Kidney epithelial cell (primary cell): ENCODE measurements around the gene FHOD3. TPM values are rescaled to one million over a fixed set of nuclear protein-coding genes. Genes with fewer than 3 reads are reported as not detected.

Experiments used
- DNase-seq: peaks from one replicate; pipeline ENCODE4 v3.0.0-alpha.2; 2010; ENCODE audit warnings: low read depth
- H3K27me3 ChIP-seq: 2 replicates; pipeline ENCODE4 v1.6.0; 2011; ENCODE audit warnings: low read length; ENCODE audit not compliant: control insufficient read depth, insufficient read depth
- H3K36me3 ChIP-seq: 2 replicates; pipeline ENCODE4 v1.5.1; 2011; ENCODE audit warnings: low read length; ENCODE audit not compliant: control insufficient read depth, insufficient read depth
- H3K4me3 ChIP-seq: 2 replicates; pipeline ENCODE4 v1.5.1; 2011; ENCODE audit warnings: low read depth, mild to moderate bottlenecking, control low read depth, low read length
- total RNA-seq: library from RNA; depleted of rRNA; stranded (reverse); fragments of >200 nt; gene quantifications from 2 replicates; pipeline ENCODE4 v1.2.3, GENCODE V29; 2015
- TF ChIP-seq, protein P1 (sequence below): IDR thresholded peaks from 2 replicates; pipeline ENCODE4 v1.5.1; 2011; ENCODE audit warnings: mild to moderate bottlenecking, moderate library complexity, low read length, control low read depth, inconsistent platforms; ENCODE audit not compliant: insufficient read depth, poor library complexity, severe bottlenecking

The FHOD3 gene
- total RNA-seq, 1 donor from 2014 or later = 47.2 TPM

DNA sequence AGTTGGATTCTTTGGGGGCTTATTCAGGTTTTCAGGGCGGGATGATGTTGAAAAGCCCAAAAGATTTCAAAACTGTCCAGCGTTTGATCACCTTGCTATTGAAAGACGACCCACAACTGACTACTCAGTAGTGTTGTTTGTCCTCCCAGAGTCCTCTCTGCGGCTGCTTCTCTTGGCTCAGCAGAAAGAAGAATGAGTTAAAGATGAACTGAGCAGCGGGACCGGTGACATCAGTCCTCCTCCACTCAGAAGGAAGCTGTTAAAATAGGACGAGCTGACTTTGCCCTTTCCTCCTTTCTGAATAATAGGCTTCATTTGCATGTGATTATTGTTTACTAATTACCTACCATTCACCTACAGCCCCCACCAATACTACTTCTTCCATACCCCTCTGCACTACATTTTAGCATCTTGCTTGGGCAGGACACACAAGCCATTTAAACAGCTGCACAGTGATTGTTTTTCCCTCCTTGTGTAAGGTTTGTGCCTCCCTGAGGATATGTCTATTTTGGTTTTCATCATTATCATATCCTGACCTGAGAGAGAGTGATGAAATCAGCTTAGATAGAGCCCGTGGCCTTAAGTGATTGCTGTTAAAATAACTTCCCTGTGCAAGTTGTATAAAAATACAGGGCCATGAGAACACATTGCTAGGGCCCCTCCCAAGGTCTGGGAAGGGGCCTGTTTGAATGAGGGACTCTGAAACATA, 261.8 kb downstream of the FHOD3 start:
- Histone ChIP-seq H3K4me3 (no peak overlapping the region), H3K36me3 (no peaks in the 10 kb centered on the region), H3K27me3 (no peaks in the 10 kb centered on the region)
- TF ChIP-seq, protein P1, sequence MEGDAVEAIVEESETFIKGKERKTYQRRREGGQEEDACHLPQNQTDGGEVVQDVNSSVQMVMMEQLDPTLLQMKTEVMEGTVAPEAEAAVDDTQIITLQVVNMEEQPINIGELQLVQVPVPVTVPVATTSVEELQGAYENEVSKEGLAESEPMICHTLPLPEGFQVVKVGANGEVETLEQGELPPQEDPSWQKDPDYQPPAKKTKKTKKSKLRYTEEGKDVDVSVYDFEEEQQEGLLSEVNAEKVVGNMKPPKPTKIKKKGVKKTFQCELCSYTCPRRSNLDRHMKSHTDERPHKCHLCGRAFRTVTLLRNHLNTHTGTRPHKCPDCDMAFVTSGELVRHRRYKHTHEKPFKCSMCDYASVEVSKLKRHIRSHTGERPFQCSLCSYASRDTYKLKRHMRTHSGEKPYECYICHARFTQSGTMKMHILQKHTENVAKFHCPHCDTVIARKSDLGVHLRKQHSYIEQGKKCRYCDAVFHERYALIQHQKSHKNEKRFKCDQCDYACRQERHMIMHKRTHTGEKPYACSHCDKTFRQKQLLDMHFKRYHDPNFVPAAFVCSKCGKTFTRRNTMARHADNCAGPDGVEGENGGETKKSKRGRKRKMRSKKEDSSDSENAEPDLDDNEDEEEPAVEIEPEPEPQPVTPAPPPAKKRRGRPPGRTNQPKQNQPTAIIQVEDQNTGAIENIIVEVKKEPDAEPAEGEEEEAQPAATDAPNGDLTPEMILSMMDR = no peak
- DNase-seq = no peak

GRCh38 chr18:36560187-36560586, 262.7 kb downstream of the FHOD3 start:
- H3K27me3 ChIP-seq = no peaks in the 10 kb centered on the region
- TF ChIP-seq, protein P1 = no peak
- no peak for DNase-seq
- H3K36me3 ChIP-seq = no peaks in the 10 kb centered on the region
- no peak overlapping the region for H3K4me3 ChIP-seq

GRCh38 chr18:36561046-36561445, 263.5 kb downstream of the FHOD3 start:
- DNase-seq = no peak
- TF ChIP-seq, protein P1 = no peak

GRCh38 chr18:36564841-36565240, 267.3 kb downstream of the FHOD3 start:
- DNase-seq = no peak
- no peaks in the 10 kb centered on the region for H3K36me3 ChIP-seq
- TF ChIP-seq, protein P1 = no peak
- H3K27me3 ChIP-seq = no peaks in the 10 kb centered on the region
- no peak overlapping the region for H3K4me3 ChIP-seq

More at GRCh38 chr18:36561046-36561445, 263.5 kb downstream of the FHOD3 start:
- Histone ChIP-seq H3K27me3 (no peaks in the 10 kb centered on the region), H3K36me3 (no peaks in the 10 kb centered on the region), H3K4me3 (no peak overlapping the region)

DNA sequence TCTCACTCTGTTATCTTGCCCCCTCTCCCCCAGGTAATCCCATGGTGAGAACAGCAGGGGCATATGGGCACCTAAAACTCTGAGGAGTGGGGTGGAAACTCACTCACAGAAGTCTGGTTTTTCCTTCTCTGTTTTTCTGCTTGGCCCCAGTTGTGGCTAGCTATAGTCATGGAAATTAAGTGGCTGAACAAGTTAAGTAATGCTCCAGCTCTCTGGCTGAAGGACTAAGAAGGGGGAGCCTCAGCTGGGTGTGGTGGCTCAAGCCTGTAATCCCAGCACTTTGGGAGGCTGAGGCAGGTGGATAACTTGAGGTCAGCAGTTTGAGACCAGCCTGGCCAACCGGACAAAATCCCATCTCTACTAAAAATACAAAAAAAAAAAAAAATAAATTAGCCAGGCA, 270.3 kb downstream of the FHOD3 start:
- TF ChIP-seq, protein P1 = no peak
- DNase-seq = no peak
- H3K4me3 ChIP-seq = no peak overlapping the region
- no peaks in the 10 kb centered on the region for H3K27me3 ChIP-seq
- H3K36me3 ChIP-seq = no peaks in the 10 kb centered on the region

DNA sequence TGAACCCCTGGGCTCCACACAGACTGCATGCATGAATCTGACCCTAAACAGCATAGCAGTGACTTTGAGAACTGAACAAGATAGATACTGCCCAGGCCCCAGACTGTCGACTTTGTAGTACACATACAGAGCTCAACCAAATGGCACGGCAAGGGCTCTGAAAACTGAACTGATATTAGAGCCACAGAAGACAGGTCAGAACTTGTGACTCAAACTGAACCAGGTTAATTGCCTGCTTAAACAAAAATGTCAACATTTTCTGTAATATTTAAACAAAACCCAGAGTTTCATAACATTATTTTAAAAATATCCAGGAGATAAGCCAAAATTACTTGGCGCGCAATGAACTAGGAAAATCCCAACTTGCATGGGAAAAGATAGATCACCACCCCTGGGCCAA, 271.0 kb downstream of the FHOD3 start:
- TF ChIP-seq, protein P1 = no peak
- no peaks in the 10 kb centered on the region for H3K27me3 ChIP-seq
- no peak overlapping the region for H3K4me3 ChIP-seq
- H3K36me3 ChIP-seq = no peaks in the 10 kb centered on the region
- no peak for DNase-seq
